ENCODE data around the gene KCTD1. TPM values are rescaled to one million over a fixed set of nuclear protein-coding genes. Genes with fewer than 3 reads are reported as not detected.

KCTD1 gene
- total and polyA plus RNA-seq, 2 of the 8 experiments (the other 6 are each of a cell fraction or from before 2014, with no cell fraction given) = 7.7 to 14.0 TPM

DNA sequence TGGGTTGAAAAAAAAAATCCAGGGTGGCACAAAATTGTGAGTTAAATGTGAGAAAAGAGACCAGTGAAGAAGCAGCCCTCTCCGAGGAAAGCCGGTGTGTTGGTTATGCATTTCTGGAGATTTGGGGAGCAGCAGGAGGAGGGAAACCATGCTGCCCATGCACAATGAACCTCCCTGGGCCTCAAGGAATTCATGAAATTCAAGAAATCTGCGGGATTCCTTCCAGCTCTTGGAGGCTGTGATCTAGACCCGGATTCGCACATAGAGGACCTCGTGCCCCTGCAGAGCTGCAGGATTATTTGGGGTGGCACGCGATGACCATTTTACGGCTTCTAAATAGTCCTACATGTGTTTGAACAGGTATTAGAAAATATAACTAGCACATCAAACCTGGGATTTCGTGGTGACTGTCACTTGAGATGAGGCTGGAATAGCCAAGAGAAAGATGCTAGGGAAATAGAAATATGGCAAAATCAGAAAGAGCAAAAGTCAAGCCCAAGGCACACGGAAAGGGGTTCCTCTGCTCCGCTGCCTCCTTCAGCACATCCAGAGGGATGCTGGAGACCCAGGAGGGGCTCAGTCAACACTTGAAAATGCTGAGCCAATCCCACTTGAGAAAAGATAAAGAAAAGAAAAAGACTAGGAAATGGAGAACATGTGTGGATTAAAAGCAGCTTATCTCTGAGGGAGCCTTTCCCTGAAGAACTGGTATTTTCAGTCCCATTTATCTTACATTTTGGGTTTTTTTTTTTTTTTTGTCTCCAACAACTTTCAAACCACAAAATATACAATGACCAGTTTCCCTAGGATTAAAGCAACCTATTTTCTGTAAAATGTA, 22.0 kb downstream of the KCTD1 start (continued):
- TF ChIP-seq, protein P1, sequence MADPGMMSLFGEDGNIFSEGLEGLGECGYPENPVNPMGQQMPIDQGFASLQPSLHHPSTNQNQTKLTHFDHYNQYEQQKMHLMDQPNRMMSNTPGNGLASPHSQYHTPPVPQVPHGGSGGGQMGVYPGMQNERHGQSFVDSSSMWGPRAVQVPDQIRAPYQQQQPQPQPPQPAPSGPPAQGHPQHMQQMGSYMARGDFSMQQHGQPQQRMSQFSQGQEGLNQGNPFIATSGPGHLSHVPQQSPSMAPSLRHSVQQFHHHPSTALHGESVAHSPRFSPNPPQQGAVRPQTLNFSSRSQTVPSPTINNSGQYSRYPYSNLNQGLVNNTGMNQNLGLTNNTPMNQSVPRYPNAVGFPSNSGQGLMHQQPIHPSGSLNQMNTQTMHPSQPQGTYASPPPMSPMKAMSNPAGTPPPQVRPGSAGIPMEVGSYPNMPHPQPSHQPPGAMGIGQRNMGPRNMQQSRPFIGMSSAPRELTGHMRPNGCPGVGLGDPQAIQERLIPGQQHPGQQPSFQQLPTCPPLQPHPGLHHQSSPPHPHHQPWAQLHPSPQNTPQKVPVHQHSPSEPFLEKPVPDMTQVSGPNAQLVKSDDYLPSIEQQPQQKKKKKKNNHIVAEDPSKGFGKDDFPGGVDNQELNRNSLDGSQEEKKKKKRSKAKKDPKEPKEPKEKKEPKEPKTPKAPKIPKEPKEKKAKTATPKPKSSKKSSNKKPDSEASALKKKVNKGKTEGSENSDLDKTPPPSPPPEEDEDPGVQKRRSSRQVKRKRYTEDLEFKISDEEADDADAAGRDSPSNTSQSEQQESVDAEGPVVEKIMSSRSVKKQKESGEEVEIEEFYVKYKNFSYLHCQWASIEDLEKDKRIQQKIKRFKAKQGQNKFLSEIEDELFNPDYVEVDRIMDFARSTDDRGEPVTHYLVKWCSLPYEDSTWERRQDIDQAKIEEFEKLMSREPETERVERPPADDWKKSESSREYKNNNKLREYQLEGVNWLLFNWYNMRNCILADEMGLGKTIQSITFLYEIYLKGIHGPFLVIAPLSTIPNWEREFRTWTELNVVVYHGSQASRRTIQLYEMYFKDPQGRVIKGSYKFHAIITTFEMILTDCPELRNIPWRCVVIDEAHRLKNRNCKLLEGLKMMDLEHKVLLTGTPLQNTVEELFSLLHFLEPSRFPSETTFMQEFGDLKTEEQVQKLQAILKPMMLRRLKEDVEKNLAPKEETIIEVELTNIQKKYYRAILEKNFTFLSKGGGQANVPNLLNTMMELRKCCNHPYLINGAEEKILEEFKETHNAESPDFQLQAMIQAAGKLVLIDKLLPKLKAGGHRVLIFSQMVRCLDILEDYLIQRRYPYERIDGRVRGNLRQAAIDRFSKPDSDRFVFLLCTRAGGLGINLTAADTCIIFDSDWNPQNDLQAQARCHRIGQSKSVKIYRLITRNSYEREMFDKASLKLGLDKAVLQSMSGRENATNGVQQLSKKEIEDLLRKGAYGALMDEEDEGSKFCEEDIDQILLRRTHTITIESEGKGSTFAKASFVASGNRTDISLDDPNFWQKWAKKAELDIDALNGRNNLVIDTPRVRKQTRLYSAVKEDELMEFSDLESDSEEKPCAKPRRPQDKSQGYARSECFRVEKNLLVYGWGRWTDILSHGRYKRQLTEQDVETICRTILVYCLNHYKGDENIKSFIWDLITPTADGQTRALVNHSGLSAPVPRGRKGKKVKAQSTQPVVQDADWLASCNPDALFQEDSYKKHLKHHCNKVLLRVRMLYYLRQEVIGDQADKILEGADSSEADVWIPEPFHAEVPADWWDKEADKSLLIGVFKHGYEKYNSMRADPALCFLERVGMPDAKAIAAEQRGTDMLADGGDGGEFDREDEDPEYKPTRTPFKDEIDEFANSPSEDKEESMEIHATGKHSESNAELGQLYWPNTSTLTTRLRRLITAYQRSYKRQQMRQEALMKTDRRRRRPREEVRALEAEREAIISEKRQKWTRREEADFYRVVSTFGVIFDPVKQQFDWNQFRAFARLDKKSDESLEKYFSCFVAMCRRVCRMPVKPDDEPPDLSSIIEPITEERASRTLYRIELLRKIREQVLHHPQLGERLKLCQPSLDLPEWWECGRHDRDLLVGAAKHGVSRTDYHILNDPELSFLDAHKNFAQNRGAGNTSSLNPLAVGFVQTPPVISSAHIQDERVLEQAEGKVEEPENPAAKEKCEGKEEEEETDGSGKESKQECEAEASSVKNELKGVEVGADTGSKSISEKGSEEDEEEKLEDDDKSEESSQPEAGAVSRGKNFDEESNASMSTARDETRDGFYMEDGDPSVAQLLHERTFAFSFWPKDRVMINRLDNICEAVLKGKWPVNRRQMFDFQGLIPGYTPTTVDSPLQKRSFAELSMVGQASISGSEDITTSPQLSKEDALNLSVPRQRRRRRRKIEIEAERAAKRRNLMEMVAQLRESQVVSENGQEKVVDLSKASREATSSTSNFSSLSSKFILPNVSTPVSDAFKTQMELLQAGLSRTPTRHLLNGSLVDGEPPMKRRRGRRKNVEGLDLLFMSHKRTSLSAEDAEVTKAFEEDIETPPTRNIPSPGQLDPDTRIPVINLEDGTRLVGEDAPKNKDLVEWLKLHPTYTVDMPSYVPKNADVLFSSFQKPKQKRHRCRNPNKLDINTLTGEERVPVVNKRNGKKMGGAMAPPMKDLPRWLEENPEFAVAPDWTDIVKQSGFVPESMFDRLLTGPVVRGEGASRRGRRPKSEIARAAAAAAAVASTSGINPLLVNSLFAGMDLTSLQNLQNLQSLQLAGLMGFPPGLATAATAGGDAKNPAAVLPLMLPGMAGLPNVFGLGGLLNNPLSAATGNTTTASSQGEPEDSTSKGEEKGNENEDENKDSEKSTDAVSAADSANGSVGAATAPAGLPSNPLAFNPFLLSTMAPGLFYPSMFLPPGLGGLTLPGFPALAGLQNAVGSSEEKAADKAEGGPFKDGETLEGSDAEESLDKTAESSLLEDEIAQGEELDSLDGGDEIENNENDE (IDR thresholded peaks at IDR 0.05; ENCODE audit: insufficient replicate concordance, low read length) = no peak
- TF ChIP-seq SP1 (IDR thresholded peaks at IDR 0.05; ENCODE audit: low read depth, low read length) (peak; percentile 62), YY1 (IDR thresholded peaks at IDR 0.05; ENCODE audit: low read depth, low read length) (no peak), TEAD4 (IDR thresholded peaks at IDR 0.05; ENCODE audit: low read depth, low read length) (peak; percentile 94), CEBPB (IDR thresholded peaks at IDR 0.05; ENCODE audit: low read depth, low read length) (no peak), KDM1A (IDR thresholded peaks at IDR 0.05; ENCODE audit: borderline replicate concordance, low read length) (peak; percentile 8; the same call in 1 of the 2 replicates), PHF8 (conservative IDR thresholded peaks at IDR 0.05; ENCODE audit: low read depth, low read length) (no peak), CTBP2 (IDR thresholded peaks at IDR 0.05; ENCODE audit: borderline replicate concordance, insufficient read depth, insufficient read length, low read length) (peak; percentile 78), HDAC2 (IDR thresholded peaks at IDR 0.05; ENCODE audit: borderline replicate concordance in 1 of 2, low read depth in 2 of 2, low read length in 2 of 2) (peak; percentile 48 to 95; a peak in 3 of 4 replicates), ASH2L (IDR thresholded peaks at IDR 0.05; ENCODE audit: low read length) (peak; percentile 64)

All from H1 (cell line).